Panc1 (cell line): Measurements from ENCODE around the gene C2orf80. TPM values are rescaled to one million over a fixed set of nuclear protein-coding genes. Genes with fewer than 3 reads are reported as not detected.

ENCODE experiments used
- ATAC-seq: fragments of 200-7000 bp; cut with Tn5 transposase; 2 replicates; pipeline ENCODE4 v1.9.1; 2020; ENCODE audit warnings: mild to moderate bottlenecking, moderate library complexity
- BruUV-seq: library from RNA; stranded (reverse); fragments of 400-500 nt; replicated peaks from 2 replicates; lab custom pipeline; 2021; lab: Mats Ljungman, UMichigan
- CTCF ChIA-PET: fragments of 300-600 bp; sonication (Branson Sonifier 250); formaldehyde crosslinking; loops from one replicate; lab custom pipeline; 2022; ENCODE audit warnings: antibody characterized with exemption; lab: Charles Lee
- POLR2A ChIA-PET: fragments of 300-600 bp; sonication (Branson Sonifier 250); formaldehyde crosslinking; loops from one replicate; lab custom pipeline; 2022; ENCODE audit warnings: antibody characterized with exemption; lab: Charles Lee
- DNase-seq: peaks from one replicate; pipeline ENCODE4 v3.0.0-alpha.2; 2010; ENCODE audit warnings: low read depth, low spot score
- H3K27ac ChIP-seq: 2 replicates; pipeline ENCODE4 v1.5.1; 2011; ENCODE audit warnings: mild to moderate bottlenecking, low read length, inconsistent platforms
- H3K27me3 ChIP-seq: fragments of 200-500 bp; sonication (Bioruptor generic); 2 replicates; pipeline ENCODE4 v1.6.0; 2014; ENCODE audit warnings: low read length, inconsistent platforms; ENCODE audit not compliant: control insufficient read depth, insufficient read depth
- H3K36me3 ChIP-seq: fragments of 200-500 bp; sonication (Bioruptor generic); 2 replicates; pipeline ENCODE4 v1.5.1; 2014; ENCODE audit warnings: inconsistent platforms, mild to moderate bottlenecking, low read length, moderate library complexity; ENCODE audit not compliant: control insufficient read depth, insufficient read depth
- H3K4me1 ChIP-seq: 2 replicates; pipeline ENCODE4 v1.5.1; 2011; ENCODE audit warnings: inconsistent platforms, mild to moderate bottlenecking, low read length, moderate library complexity; ENCODE audit not compliant: control insufficient read depth, insufficient read depth
- H3K4me3 ChIP-seq, 2 experiments: 2 replicates each; pipeline ENCODE4 v1.5.1; 2011 to 2012; ENCODE audit warnings: low read depth in 2 of 2, low read length in 2 of 2, mild to moderate bottlenecking in 2 of 2, inconsistent platforms in 1 of 2, moderate library complexity in 1 of 2
- H3K9me3 ChIP-seq: fragments of 200-500 bp; sonication (Bioruptor generic); 2 replicates; pipeline ENCODE4 v1.5.1; 2014; ENCODE audit warnings: low read depth, mild to moderate bottlenecking, inconsistent platforms, low read length, moderate library complexity; ENCODE audit not compliant: control insufficient read depth, insufficient read depth
- CTCF ChIP-seq: fragments of 450-650 bp; IDR thresholded peaks from 2 replicates; pipeline ENCODE4 v1.5.1; 2017; ENCODE audit warnings: mild to moderate bottlenecking
- POLR2AphosphoS5 ChIP-seq: IDR thresholded peaks from 2 replicates; pipeline ENCODE4 v1.6.1; 2012; ENCODE audit warnings: mild to moderate bottlenecking, low read depth, low read length, moderate library complexity
- REST ChIP-seq, 2 experiments: IDR thresholded peaks; 2 replicates each; pipeline ENCODE4 v1.6.1; 2011 to 2012; ENCODE audit warnings: low read depth in 2 of 2, control low read depth in 1 of 2, low read length in 1 of 2, mild to moderate bottlenecking in 1 of 2, moderate library complexity in 1 of 2; ENCODE audit not compliant: insufficient read depth in 1 of 2
- SIN3A ChIP-seq: IDR thresholded peaks from 2 replicates; pipeline ENCODE4 v1.6.1; 2012; ENCODE audit warnings: low read depth, mild to moderate bottlenecking, low read length, moderate library complexity, borderline replicate concordance; ENCODE audit not compliant: insufficient read depth
- TCF7L2 ChIP-seq: IDR thresholded peaks from 2 replicates; pipeline ENCODE4 v1.6.1; 2011; ENCODE audit warnings: mild to moderate bottlenecking, low read depth, low read length, inconsistent platforms
- in situ Hi-C: cut with HindIII; loops from 2 replicates; pipeline ENCODE4 v1.10.0; 2016; ENCODE audit warnings: low sequenced_read_pairs, low pct_unique_long_range_greater_than_20kb
- intact Hi-C: fragments of 100-400 bp; cut with micrococcal nuclease; formaldehyde crosslinking; loops from one replicate; pipeline ENCODE4 v1.10.0; 2022; ENCODE audit not compliant: unreplicated experiment
- total RNA-seq: library from RNA; stranded (reverse); gene quantifications from one replicate; pipeline ENCODE4 v1.2.1, GENCODE V29; 2021; ENCODE audit not compliant: unreplicated experiment

C2orf80 gene
- total RNA-seq, 1 experiment from 2014 or later, result not detected

GRCh38 chr2:208183972-208184705, 5.7 kb downstream of the C2orf80 start:
- intact Hi-C loops, result loop anchor here (2.0 kb wide), 1 partner anchor 17 kb away; no protein-coding TSS in a partner anchor
- Histone ChIP-seq H3K9me3 (no peaks in the 10 kb centered on the region), H3K36me3 (no peaks in the 10 kb centered on the region), H3K4me1 (no peaks in the 10 kb centered on the region; the same call in 1 of the 2 replicates), H3K4me3 (no peak overlapping the region), H3K27me3 (peaks cover 19% of the 10 kb centered on the region), H3K27ac (no peak overlapping the region)
- in situ Hi-C loops, result no loop called here
- no TSS peak for BruUV-seq
- ChIA-PET CTCF (no interaction called here), POLR2A (interaction anchor here (0.6 kb wide), 1 partner anchor 8 kb away, joined by 4 read pairs; no protein-coding TSS in a partner anchor)
- no peak for TF ChIP-seq REST (IDR thresholded peaks at IDR 0.05; ENCODE audit: insufficient read depth in 1 of 2, low read depth in 2 of 2, low read length in 1 of 2)
- TF ChIP-seq POLR2AphosphoS5, result no peak
- TF ChIP-seq SIN3A, result no peak
- TF ChIP-seq TCF7L2, result no peak
- no peak for TF ChIP-seq CTCF
- DNase-seq (no peak), ATAC-seq (no peak)

GRCh38 chr2:208183526-208183925, 6.3 kb downstream of the C2orf80 start:
- Histone ChIP-seq H3K27me3 (peaks cover 19% of the 10 kb centered on the region), H3K9me3 (no peaks in the 10 kb centered on the region), H3K4me3 (no peak overlapping the region), H3K36me3 (no peaks in the 10 kb centered on the region), H3K4me1 (no peaks in the 10 kb centered on the region; the same call in 1 of the 2 replicates), H3K27ac (no peak overlapping the region)
- no TSS peak for BruUV-seq
- no peak for DNase-seq
- intact Hi-C loops, result no loop called here
- CTCF ChIA-PET, result no interaction called here
- no peak for TF ChIP-seq CTCF
- TF ChIP-seq POLR2AphosphoS5, result no peak
- no peak for TF ChIP-seq SIN3A
- TF ChIP-seq REST (IDR thresholded peaks at IDR 0.05; ENCODE audit: insufficient read depth in 1 of 2, low read depth in 2 of 2, low read length in 1 of 2), result no peak
- TF ChIP-seq TCF7L2, result no peak
- POLR2A ChIA-PET, result interaction anchor here (0.6 kb wide), 1 partner anchor 9 kb away, joined by 4 read pairs; no protein-coding TSS in a partner anchor
- in situ Hi-C loops, result no loop called here
- ATAC-seq, result no peak
